GM19397 (cell line): ENCODE results near the gene ITSN1.
"Not testable (repeated sequence)": the region's sequence is repeated elsewhere in the genome, so short reads cannot be mapped to it uniquely, and the experiment has no call there.

Source experiments
- ATAC-seq: cut with Tn5 transposase; IDR thresholded peaks from one replicate; pipeline ENCODE4 v1.9.1; 2021; ENCODE audit warnings: mild to moderate bottlenecking, moderate library complexity; ENCODE audit not compliant: unreplicated experiment

ITSN1 gene

DNA sequence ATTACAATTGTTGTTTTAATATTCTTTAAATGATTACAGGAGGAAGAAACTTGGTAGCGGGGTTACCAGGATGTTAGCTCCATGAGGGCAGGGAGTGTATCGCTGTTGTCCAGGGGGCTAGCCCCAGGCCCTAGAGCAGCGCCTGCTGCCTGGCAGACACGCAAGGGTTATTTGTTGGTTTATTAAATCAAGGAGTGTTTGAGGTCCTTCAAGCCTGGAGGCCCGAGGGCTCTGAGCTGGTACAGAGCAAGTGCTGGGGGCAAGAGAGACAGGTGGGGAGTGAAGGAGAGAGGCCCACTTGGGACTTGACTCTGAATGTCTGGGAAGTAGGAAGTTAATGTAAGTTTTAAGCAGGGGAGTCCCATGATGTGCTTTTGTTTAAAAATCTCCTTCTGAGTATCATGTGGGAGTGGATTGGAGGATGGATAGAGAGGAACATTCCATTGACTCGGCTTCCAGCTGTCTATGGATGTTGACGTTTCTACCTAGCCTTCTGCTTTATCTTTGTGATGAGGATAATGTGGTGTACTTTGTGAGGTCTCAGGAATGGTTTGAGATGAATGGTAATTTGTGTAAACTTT, 8.7 kb downstream of the ITSN1 start:
- no peak for ATAC-seq

DNA sequence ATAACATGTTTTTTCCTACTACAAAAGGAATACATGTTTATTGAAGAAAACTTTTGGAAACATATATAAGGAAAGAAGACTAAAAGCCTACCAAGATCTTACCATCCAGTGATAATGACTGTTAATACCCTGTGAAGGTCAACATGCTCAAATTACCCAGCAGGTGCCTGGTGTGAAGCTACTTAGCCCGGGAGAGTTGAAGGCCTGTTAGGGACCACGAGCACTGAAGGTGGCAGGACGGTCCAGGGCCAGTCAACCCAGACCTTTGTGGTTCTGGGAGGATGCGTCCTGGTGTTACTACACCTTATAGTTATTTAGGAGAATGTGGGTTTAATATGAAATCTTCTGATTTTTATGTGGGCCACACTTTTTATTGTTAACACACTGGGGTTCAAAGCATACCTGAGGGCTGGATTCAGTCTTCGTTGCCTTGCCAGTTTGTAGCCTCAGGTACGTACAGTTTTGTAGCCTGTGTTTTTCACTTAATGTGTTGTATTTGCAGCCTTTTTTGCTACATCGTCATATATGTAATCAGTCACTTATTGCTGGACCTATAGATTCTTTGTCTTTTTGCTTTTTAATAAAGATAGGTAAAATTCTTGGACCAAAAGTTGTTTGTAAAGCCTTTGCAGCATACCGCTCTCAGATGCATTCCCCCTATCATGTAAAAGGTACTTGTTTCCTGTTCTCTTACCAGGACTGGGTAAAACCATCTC, 9.8 kb downstream of the ITSN1 start:
- ATAC-seq = no peak

- ATAC-seq = no peak
Observed at GRCh38 chr21:33654412-33654811, 12.1 kb downstream of the ITSN1 start.

DNA sequence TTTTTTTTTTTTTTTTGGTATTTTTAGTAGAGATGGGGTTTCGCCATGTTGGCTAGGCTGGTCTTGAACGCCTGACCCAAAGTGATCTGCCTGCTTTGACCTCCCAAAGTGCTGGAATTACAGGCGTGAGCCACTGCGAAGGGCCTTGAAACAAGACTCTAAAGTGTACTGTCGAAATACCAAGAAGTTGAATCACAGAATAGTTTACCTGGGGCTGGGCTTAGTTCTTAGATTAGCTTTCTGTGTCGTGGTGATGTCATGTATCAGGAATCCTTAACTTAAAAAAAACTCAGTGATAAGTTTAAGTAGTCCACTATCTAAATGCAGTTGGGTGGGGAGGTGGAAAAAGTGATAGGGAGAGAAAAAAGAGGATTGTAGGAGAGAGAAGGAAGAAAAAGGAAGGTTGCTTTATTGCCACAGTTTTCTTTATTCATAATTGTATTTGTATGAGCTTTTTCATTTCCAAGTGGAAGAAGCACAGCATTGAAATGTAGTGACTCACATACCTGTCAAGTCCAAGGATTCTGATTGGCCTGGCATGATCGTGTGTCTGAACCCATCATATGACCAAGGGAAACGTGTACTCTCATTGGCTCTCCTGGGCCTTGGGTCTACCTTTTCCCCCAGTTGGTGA, 13.4 kb downstream of the ITSN1 start:
- ATAC-seq = no peak

DNA sequence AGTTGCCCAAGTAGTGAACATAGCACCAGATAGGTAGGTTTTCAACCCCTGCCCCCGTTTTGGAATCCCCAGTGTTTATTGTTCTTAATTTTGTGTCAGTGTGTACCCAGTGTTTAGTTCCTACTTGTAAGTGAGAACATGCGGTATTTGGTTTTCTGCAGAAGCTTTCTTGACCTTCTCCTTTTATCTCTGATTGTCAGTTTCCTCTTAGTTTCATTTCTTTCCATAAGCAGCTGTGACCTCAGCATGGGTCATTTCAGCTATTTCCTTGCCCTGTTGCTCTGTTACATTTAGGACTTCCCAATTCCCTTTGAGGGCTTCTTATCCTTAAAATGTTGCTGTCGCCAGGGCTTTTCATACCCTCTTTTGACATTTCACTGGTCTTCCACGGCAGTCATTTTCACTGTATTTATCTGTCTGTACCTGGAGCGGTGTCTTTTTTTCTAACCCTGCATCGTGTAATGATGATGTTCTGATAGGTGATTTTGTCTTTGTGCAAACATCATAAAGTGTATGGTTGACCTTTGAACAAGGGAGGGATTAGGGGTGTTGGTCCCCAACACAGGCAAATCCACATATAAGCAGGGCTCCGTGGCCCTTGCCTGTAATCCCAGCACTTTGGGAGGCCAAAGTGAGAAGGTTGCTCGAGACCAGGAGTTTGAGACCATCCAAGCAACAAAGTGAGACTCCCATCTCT, 15.0 kb downstream of the ITSN1 start:
- no peak for ATAC-seq

GRCh38 chr21:33658919-33659567, 16.7 kb downstream of the ITSN1 start:
- ATAC-seq = no peak

DNA sequence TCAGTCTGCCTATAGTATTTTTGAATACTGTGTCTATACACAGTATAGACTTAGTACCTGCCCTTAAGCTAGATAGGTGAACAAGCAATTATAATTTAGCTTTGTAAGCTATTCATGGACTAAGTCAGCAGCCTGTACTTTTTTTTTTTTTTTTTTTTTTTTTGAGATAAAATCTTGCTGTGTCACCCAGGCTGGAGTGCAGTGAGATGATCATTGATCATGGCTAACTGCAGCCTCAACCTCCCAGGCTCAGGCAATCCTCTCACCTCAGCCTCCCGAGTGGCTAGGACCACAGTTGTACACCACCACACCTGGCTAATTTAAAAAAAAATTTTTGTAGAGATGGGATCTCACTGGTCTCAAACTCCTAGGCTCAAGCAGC, 17.3 kb downstream of the ITSN1 start:
- ATAC-seq = no peak

- ATAC-seq = no peak
Observed at GRCh38 chr21:33660406-33660805, 18.1 kb downstream of the ITSN1 start.

- ATAC-seq = no peak
Observed at GRCh38 chr21:33661146-33661545, 18.8 kb downstream of the ITSN1 start.

GRCh38 chr21:33662046-33662445, 19.7 kb downstream of the ITSN1 start:
- no peak for ATAC-seq

- no peak for ATAC-seq
Observed at GRCh38 chr21:33663241-33663640, 20.9 kb downstream of the ITSN1 start.

DNA sequence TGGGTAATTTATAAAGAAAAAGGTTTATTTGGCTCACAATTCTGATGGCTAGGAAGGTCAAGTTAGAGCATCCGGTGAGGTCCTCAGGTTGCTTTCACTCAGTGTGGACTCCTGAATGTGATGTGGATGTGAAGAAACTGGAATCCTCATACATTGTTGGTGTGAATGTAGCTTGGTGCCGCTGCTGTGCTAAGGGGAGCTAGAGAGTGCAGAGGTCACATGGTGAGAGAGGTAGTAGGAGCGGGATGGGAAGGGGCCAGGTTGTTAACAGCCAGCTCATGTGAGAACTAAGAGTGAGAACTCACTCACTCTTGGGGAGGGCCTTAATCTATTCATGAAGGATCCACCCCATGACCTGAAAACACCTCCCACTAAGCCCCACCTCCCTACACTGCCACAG, 21.8 kb downstream of the ITSN1 start:
- ATAC-seq = no peak

DNA sequence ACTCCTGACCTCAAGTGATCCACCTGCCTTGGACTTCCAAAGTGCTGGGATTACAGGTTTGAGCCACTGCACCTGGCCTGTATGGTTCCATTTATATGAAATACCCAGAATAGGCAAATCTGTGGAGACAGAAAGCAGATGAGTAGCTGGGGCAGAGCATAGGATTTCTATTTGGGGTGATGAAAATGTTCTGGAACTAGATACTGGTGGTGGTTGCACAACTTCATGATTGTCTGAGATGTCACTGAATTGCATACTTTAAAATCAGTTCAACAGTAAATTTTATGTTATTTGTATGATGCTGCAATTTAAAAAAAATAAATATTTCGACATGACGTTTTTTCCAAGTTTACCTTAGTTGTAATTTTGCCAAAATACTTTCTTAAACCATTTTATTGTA, 23.9 kb downstream of the ITSN1 start:
- ATAC-seq = no peak

DNA sequence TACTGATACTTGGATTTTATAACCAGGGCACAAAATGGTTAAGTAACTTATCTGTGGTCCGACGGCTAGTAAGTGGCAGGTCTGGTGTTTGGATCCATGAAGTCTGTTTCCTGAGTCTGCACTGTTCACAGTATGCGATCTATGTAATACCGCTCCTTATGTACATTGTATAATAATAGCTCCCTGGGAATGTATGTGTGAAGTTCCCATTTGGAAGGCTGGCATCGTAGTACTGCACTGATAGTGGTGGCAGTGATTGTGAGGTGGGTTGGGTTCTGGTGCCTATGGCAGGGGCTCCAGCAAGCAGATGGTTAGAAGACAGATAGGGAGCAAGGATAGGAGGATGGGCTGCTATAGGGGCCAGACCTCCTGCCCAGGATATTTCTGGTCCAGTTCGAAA, 25.3 kb downstream of the ITSN1 start:
- no peak for ATAC-seq

DNA sequence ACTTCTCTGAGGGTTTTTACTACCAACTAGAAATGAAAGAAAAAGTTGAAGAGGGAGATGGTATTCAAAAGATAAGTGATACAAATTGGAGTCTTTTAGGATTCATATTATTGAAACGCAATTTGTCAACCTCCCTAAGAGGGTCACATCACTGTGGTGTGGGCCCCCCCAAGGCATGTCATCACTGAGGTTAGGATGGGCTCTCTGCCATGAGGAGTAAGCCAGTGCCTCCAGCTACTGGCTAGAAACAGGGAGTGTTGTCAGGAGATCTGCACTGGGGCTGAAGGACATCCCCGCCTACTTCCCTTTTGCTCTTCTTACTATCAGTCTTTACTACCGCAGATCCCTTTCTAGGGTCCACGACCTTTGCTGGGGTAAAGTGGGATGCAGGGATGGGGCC, 25.9 kb downstream of the ITSN1 start:
- ATAC-seq = no peak

GRCh38 chr21:33668620-33669019, 26.3 kb downstream of the ITSN1 start:
- ATAC-seq = no peak

DNA sequence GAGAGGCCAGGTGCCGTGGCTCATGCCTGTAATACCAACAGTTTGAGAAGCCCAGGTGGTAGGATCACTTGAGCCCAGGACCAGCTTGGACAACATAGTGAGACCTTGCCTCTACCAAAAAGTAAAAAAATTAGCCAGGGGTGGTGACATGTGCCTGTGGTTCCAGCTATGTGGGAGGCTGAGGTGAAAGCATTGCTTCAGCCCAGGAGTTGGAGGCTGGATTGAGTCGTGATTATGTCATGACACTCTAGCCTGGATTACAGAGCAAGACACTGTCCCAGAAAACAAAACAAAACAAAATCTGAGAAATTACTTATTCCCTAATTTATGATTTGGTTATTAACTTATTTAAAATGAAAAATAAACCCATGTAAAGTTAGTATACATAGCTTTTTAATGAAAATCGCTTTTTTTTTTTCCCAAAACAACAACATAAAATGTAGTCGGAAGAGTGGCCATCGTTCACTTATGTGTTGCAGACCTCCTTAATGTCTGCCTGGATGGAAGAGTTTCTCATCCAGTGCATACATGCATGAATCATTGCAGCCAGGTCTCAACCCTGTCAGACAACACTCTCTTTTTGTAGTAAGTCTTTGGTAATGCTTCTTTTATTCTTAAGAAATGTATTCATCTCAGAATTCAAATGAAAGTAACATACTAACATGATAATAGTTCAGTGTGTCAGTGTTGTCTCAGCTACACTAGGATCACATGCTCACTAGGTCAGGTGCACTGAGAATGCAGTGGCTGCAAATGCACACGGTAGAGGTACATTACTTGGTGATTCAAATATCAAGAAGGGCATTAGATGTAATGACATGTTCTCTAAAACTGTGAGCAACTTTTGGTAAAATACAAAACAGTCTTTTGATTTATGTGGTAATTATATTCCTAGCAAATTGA, 28.0 kb downstream of the ITSN1 start:
- ATAC-seq = no peak

GRCh38 chr21:33673473-33673872, 31.2 kb downstream of the ITSN1 start:
- ATAC-seq = no peak

- no peak for ATAC-seq
Observed at GRCh38 chr21:33674226-33674625, 31.9 kb downstream of the ITSN1 start.

- not testable (repeated sequence) for ATAC-seq
Observed at GRCh38 chr21:33676666-33677065, 34.4 kb downstream of the ITSN1 start.
